Right atrium auricular region (tissue), 2 donors: ENCODE measurements around the gene ARHGAP5. TPM values are rescaled to one million over a fixed set of nuclear protein-coding genes. Genes with fewer than 3 reads are reported as not detected.
A peak's percentile ranks its signal among the peaks of the same experiment; 100 is the strongest.
"Not testable (repeated sequence)": the region's sequence is repeated elsewhere in the genome, so short reads cannot be mapped to it uniquely, and the experiment has no call there.

Experiments used
- DNase-seq: peaks from one replicate; pipeline ENCODE4 v3.0.0-alpha.2; 2019; ENCODE audit warnings: low spot score
- H3K27ac ChIP-seq, 2 donors: fragments of 200-600 bp; sonication (generic); 1 replicate in 1 of 2; 2 replicates in 1 of 2; pipeline ENCODE4 v1.5.1; 2016 to 2019
- H3K27me3 ChIP-seq, 2 donors: fragments of 200-600 bp; sonication (generic); one replicate each; pipeline versions ENCODE4 v1.5.1 to v1.6.0; 2017 to 2019
- H3K36me3 ChIP-seq: fragments of 200-600 bp; sonication (generic); one replicate; pipeline ENCODE4 v1.5.1; 2016
- H3K4me1 ChIP-seq, 2 donors: fragments of 200-600 bp; sonication (generic); one replicate each; pipeline versions ENCODE4 v1.5.1 to v1.6.0; 2017 to 2019
- H3K4me3 ChIP-seq, 2 donors: fragments of 200-600 bp; sonication (generic); 1 replicate in 1 of 2; 2 replicates in 1 of 2; pipeline ENCODE4 v1.5.1; 2017 to 2019; ENCODE audit warnings: mild to moderate bottlenecking in 1 of 2, moderate library complexity in 1 of 2
- H3K9me3 ChIP-seq, 2 donors: fragments of 200-600 bp; sonication (generic); one replicate each; pipeline ENCODE4 v1.5.1; 2019
- total RNA-seq, 2 donors: library from RNA; depleted of rRNA; stranded (reverse); fragments of >200 nt; gene quantifications; one replicate each; pipeline ENCODE4 v1.1.0, GENCODE V29; 2016
- TF ChIP-seq, protein P1 (sequence below), 2 donors: fragments of 200-600 bp; sonication (generic); IDR thresholded peaks; one replicate each; pipeline ENCODE4 v1.5.1; 2019; ENCODE audit warnings: antibody characterized with exemption in 2 of 2

ARHGAP5 gene
- total RNA-seq, 2 donors from 2014 or later, result 145 to 160 TPM

DNA sequence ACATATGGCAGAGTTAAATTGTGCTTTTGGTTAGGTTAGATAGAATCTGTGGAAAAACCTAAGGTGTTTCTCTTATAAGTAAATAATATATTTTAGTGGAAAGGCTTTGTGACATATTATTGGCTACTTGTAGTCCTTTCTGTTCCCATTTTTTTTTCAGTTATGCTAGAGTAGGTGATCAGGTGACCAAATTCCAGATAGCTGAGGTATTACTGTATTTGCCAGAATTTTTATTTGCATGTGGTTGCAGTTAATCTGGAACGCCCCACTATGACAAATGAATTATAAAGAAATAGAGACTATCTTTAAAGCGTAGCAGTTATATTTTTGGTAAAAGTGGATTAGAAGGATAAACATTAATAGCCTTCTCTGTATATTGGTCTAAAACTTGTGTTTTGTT is 52.0 kb downstream of the ARHGAP5 start:
- no peak overlapping the region for H3K4me3 ChIP-seq
- TF ChIP-seq, protein P1, sequence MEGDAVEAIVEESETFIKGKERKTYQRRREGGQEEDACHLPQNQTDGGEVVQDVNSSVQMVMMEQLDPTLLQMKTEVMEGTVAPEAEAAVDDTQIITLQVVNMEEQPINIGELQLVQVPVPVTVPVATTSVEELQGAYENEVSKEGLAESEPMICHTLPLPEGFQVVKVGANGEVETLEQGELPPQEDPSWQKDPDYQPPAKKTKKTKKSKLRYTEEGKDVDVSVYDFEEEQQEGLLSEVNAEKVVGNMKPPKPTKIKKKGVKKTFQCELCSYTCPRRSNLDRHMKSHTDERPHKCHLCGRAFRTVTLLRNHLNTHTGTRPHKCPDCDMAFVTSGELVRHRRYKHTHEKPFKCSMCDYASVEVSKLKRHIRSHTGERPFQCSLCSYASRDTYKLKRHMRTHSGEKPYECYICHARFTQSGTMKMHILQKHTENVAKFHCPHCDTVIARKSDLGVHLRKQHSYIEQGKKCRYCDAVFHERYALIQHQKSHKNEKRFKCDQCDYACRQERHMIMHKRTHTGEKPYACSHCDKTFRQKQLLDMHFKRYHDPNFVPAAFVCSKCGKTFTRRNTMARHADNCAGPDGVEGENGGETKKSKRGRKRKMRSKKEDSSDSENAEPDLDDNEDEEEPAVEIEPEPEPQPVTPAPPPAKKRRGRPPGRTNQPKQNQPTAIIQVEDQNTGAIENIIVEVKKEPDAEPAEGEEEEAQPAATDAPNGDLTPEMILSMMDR (IDR thresholded peaks at IDR 0.05), result no peak
- H3K36me3 ChIP-seq, result peaks cover 12% of the 10 kb centered on the region
- DNase-seq, result no peak
- H3K4me1 ChIP-seq, result peaks cover 0 to 25% of the 10 kb centered on the region in 2 donors
- no peaks in the 10 kb centered on the region for H3K9me3 ChIP-seq
- H3K27ac ChIP-seq, result peak overlapping the region in 1 of 2 donors; percentile 22
- H3K27me3 ChIP-seq, result no peaks in the 10 kb centered on the region

- not testable (repeated sequence) for H3K36me3 ChIP-seq, H3K27ac ChIP-seq, H3K4me3 ChIP-seq, H3K9me3 ChIP-seq, H3K27me3 ChIP-seq, DNase-seq
- peaks cover 0 to 24% of the 10 kb centered on the region in 2 donors for H3K4me1 ChIP-seq
These were observed 54.6 kb downstream of the ARHGAP5 start for GRCh38 chr14:32131689-32132088.

- TF ChIP-seq, protein P1 (IDR thresholded peaks at IDR 0.05), result no peak
These were observed 57.5 kb downstream of the ARHGAP5 start for GRCh38 chr14:32134448-32135097.

DNA sequence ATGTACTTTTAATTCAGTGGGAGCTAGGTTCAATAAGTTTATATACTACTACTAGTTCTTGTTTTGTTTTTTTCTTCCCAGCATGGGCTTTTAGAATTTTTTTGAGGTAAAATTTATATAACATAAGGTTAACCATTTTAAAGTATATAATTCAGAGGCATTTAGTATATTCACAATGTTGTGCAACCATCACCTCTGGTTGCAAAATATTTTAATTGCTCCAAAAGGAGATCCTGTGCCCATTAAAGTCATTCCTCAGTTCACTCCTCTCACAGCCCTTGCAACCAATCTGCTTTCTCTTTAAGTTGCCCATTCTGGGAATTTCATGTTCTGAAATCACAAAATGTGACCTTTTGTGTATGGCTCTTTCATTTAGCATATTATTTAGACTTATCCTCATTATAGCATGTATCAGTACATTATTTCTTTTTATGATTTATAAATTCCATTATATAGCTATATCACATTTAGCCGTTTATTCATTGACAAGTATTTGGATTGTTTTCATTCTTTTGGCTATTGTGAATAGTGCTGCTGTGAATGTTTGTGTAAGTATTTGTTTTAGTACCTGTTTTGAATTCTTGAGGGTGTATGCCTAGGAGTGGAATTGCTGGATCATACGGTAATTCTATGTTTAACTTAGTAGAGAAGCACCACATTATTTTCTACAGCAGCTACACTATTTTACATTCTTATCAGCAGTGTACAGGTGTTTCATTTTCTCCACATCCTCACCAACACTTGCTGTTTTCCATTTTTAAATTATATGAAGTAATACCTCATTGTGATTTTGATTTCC is 59.1 kb downstream of the ARHGAP5 start:
- H3K27ac ChIP-seq, result no peak overlapping the region
- TF ChIP-seq, protein P1 (IDR thresholded peaks at IDR 0.05), result no peak
- peaks cover 0 to 5% of the 10 kb centered on the region in 2 donors for H3K4me1 ChIP-seq
- H3K9me3 ChIP-seq, result peaks cover 0 to 17% of the 10 kb centered on the region in 2 donors
- H3K36me3 ChIP-seq, result peaks cover 8% of the 10 kb centered on the region
- no peaks in the 10 kb centered on the region for H3K27me3 ChIP-seq
- no peak for DNase-seq
- H3K4me3 ChIP-seq, result no peak overlapping the region

More at GRCh38 chr14:32134448-32135097, 57.5 kb downstream of the ARHGAP5 start:
- H3K9me3 ChIP-seq, result peaks cover 0 to 17% of the 10 kb centered on the region in 2 donors
- no peak for DNase-seq
- no peak overlapping the region for H3K27ac ChIP-seq
- H3K4me3 ChIP-seq, result no peak overlapping the region
- H3K27me3 ChIP-seq, result no peaks in the 10 kb centered on the region
- H3K36me3 ChIP-seq, result peaks cover 8% of the 10 kb centered on the region
- H3K4me1 ChIP-seq, result peaks cover 0 to 8% of the 10 kb centered on the region in 2 donors

GRCh38 chr14:32137313-32137712 is 60.2 kb downstream of the ARHGAP5 start:
- Histone ChIP-seq H3K4me1 (peaks cover 0 to 5% of the 10 kb centered on the region in 2 donors), H3K9me3 (peaks cover 0 to 17% of the 10 kb centered on the region in 2 donors), H3K27me3 (no peaks in the 10 kb centered on the region), H3K27ac (no peak overlapping the region), H3K36me3 (peaks cover 8% of the 10 kb centered on the region), H3K4me3 (no peak overlapping the region)
- no peak for DNase-seq
- TF ChIP-seq, protein P1 (IDR thresholded peaks at IDR 0.05), result no peak

DNA sequence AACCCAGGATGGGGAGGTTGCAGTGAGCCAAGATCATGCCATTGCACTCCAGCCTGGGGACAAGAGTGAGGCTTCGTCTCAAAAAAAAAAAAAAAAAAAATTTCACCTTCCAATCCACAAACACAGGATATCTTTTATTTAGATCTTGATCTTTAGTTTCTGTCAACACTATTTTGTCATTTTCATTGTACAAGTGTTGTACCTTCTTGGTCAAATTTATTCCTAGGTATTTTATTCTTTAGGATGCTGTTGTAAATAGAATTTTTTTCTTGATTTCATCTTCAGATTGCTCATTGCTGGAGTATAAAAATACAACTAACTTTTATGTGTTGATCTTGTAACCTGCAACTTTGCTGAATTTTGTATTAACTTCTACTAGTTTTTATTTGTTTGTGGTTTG is 60.8 kb downstream of the ARHGAP5 start:
- Histone ChIP-seq H3K9me3 (peaks cover 0 to 17% of the 10 kb centered on the region in 2 donors), H3K4me3 (no peak overlapping the region), H3K27ac (no peak overlapping the region), H3K36me3 (peaks cover 8% of the 10 kb centered on the region), H3K27me3 (no peaks in the 10 kb centered on the region), H3K4me1 (peaks cover 0 to 5% of the 10 kb centered on the region in 2 donors)
- DNase-seq, result no peak
- TF ChIP-seq, protein P1 (IDR thresholded peaks at IDR 0.05), result no peak
